HepG2 (cell line): ENCODE results near the gene EPB41L3. TPM values are rescaled to one million over a fixed set of nuclear protein-coding genes. Genes with fewer than 3 reads are reported as not detected.
A peak's percentile ranks its signal among the peaks of the same experiment; 100 is the strongest.

Experiments
- HNF4A ChIP-seq: sonication (generic); formaldehyde crosslinking; IDR thresholded peaks from 2 replicates; pipeline ENCODE4 v1.4.0; 2020; ENCODE audit warnings: missing genetic modification reagents
- HNRNPH1 ChIP-seq: fragments of 200-400 bp; formaldehyde crosslinking; optimal IDR thresholded peaks from 2 replicates; pipeline ENCODE3; 2017; ENCODE audit warnings: mild to moderate bottlenecking, low read depth, low read length
- HOXA3 ChIP-seq: sonication (generic); formaldehyde crosslinking; IDR thresholded peaks from 2 replicates; pipeline ENCODE4 v1.5.0; 2020; ENCODE audit warnings: missing genetic modification reagents
- ISL2 ChIP-seq: sonication (generic); formaldehyde crosslinking; IDR thresholded peaks from 2 replicates; pipeline ENCODE4 v1.5.0; 2020; ENCODE audit warnings: missing genetic modification reagents
- MXD4 ChIP-seq: IDR thresholded peaks from 2 replicates; pipeline ENCODE4 v1.6.1; 2016; ENCODE audit warnings: mild to moderate bottlenecking, missing biosample characterization, missing genetic modification reagents
- MYPOP ChIP-seq: sonication (generic); formaldehyde crosslinking; IDR thresholded peaks from 2 replicates; pipeline ENCODE4 v1.8.1; 2023; ENCODE audit warnings: mild to moderate bottlenecking, moderate library complexity, missing genetic modification reagents
- NCOA1 ChIP-seq: sonication (generic); formaldehyde crosslinking; IDR thresholded peaks from 2 replicates; pipeline ENCODE4 v1.9.0; 2021; ENCODE audit warnings: missing genetic modification reagents
- NR0B2 ChIP-seq: sonication (generic); formaldehyde crosslinking; IDR thresholded peaks from 2 replicates; pipeline ENCODE4 v1.4.0; 2020; ENCODE audit warnings: mild to moderate bottlenecking, missing genetic modification reagents
- NR2F6 ChIP-seq, 2 experiments: IDR thresholded peaks; 2 replicates each; pipeline ENCODE4 v1.6.1; 2016; ENCODE audit warnings: antibody characterized with exemption in 1 of 2, mild to moderate bottlenecking in 1 of 2
- PAWR ChIP-seq: sonication (generic); formaldehyde crosslinking; IDR thresholded peaks from 2 replicates; pipeline ENCODE4 v1.4.0; 2020; ENCODE audit warnings: missing genetic modification reagents, mild to moderate bottlenecking, borderline replicate concordance
- RNF2 ChIP-seq: fragments of 450-650 bp; conservative IDR thresholded peaks from 2 replicates; pipeline ENCODE4 v1.6.1; 2016; ENCODE audit warnings: low read depth
- RORA ChIP-seq: sonication (generic); formaldehyde crosslinking; IDR thresholded peaks from 2 replicates; pipeline ENCODE4 v1.5.0; 2020; ENCODE audit warnings: mild to moderate bottlenecking, missing genetic modification reagents, moderate library complexity
- SOX13 ChIP-seq, 3 experiments: fragments of 450-650 bp in 1 of 3; sonication (generic) in 1 of 3; formaldehyde crosslinking in 1 of 3; IDR thresholded peaks in 2 of 3; conservative IDR thresholded peaks in 1 of 3; 2 replicates each; pipeline versions ENCODE4 v1.5.0 to v1.6.1; 2016 to 2020; ENCODE audit warnings: antibody characterized with exemption in 1 of 3, mild to moderate bottlenecking in 1 of 3, missing compliant biosample characterization in 1 of 3, missing genetic modification reagents in 1 of 3, moderate library complexity in 1 of 3
- TSC22D2 ChIP-seq: sonication (generic); formaldehyde crosslinking; IDR thresholded peaks from 2 replicates; pipeline ENCODE4 v1.5.1; 2020; ENCODE audit warnings: missing genetic modification reagents, mild to moderate bottlenecking, borderline replicate concordance
- WIZ ChIP-seq: sonication (generic); formaldehyde crosslinking; IDR thresholded peaks from 2 replicates; pipeline ENCODE4 v1.5.1; 2020; ENCODE audit warnings: mild to moderate bottlenecking, missing genetic modification reagents
- YY1 ChIP-seq: IDR thresholded peaks from 2 replicates; pipeline ENCODE4 v1.6.1; 2011; ENCODE audit warnings: low read length, low read depth, moderate library complexity, mild to moderate bottlenecking; ENCODE audit not compliant: insufficient read depth, insufficient replicate concordance
- ZFP91 ChIP-seq: sonication (generic); formaldehyde crosslinking; IDR thresholded peaks from 2 replicates; pipeline ENCODE4 v1.9.0; 2022; ENCODE audit warnings: missing genetic modification reagents, mild to moderate bottlenecking, borderline replicate concordance
- ZNF431 ChIP-seq: sonication (generic); formaldehyde crosslinking; IDR thresholded peaks from 2 replicates; pipeline ENCODE4 v1.9.0; 2022; ENCODE audit warnings: missing genetic modification reagents, low read depth, mild to moderate bottlenecking, borderline replicate concordance
- ZNF562 ChIP-seq: sonication (generic); formaldehyde crosslinking; IDR thresholded peaks from 2 replicates; pipeline ENCODE4 v1.8.0; 2022; ENCODE audit warnings: missing genetic modification reagents, borderline replicate concordance
- ZNF644 ChIP-seq: IDR thresholded peaks from 2 replicates; pipeline ENCODE4 v1.6.1; 2016; ENCODE audit warnings: low read depth
- ZNF720 ChIP-seq: sonication (generic); formaldehyde crosslinking; IDR thresholded peaks from 2 replicates; pipeline ENCODE4 v1.4.0; 2020; ENCODE audit warnings: missing genetic modification reagents
- ZNF761 ChIP-seq: sonication (generic); formaldehyde crosslinking; conservative IDR thresholded peaks from 2 replicates; pipeline ENCODE4 v1.4.0; 2020; ENCODE audit warnings: mild to moderate bottlenecking, missing genetic modification reagents
- polyA plus RNA-seq, 8 experiments: library from polyadenylated mRNA; depleted of rRNA in 3 of 8; stranded (reverse) in 7 of 8; unstranded in 1 of 8; fragments of >200 nt; fragmentation: Illumina TruSeq in 4 of 8; extraction: Trizol in 4 of 8; gene quantifications; 2 replicates each; pipeline versions ENCODE4 v1.2.1 to v1.2.3, GENCODE V29; 2011 to 2016; ENCODE audit warnings: low read depth in 4 of 8, missing spikeins in 1 of 8, mixed read lengths in 1 of 8; ENCODE audit not compliant: insufficient read depth in 1 of 8
- total RNA-seq, 5 experiments: library from RNA; depleted of rRNA; stranded (reverse); fragments of >200 nt; fragmentation: Illumina TruSeq; extraction: Trizol; gene quantifications; 2 replicates each; pipeline ENCODE4 v1.2.3, GENCODE V29; 2016; ENCODE audit warnings: low read depth in 1 of 5
- TF ChIP-seq, protein P1 (sequence below): sonication (generic); formaldehyde crosslinking; IDR thresholded peaks from 2 replicates; pipeline ENCODE4 v1.4.0; 2020; ENCODE audit warnings: missing genetic modification reagents

EPB41L3 gene
- total and polyA plus RNA-seq, 2 of the 13 experiments (the other 11 are each of a cell fraction or from before 2014, with no cell fraction given), result not detected

- TF ChIP-seq NR0B2 (CRISPR knock-in tag) (no peak), NCOA1 (no peak), SOX13 (IDR thresholded peaks at IDR 0.05) (no peak), SOX13 (CRISPR knock-in tag; conservative IDR thresholded peaks at IDR 0.05 in 1 of 2, IDR thresholded peaks at IDR 0.05 in 1 of 2) (no peak), HNF4A (CRISPR knock-in tag) (peak; percentile 43), MYPOP (CRISPR knock-in tag) (no peak), ZNF644 (peak; percentile 76; the same call in 1 of the 2 replicates), RNF2 (no peak), ZNF720 (CRISPR knock-in tag) (no peak), ZFP91 (CRISPR knock-in tag) (no peak), RORA (CRISPR knock-in tag) (no peak), PAWR (CRISPR knock-in tag) (no peak), HOXA3 (0 out of 2 replicates have a peak, but pooled peaks have one; percentile 22), ZNF562 (CRISPR knock-in tag) (no peak), NR2F6 (IDR thresholded peaks at IDR 0.05) (peak; percentile 30; the same call in 1 of the 2 replicates), NR2F6 (CRISPR knock-in tag; IDR thresholded peaks at IDR 0.05) (no peak), ISL2 (CRISPR knock-in tag) (0 out of 2 replicates have a peak, but pooled peaks have one; percentile 27), ZNF431 (no peak), HNRNPH1 (no peak), TSC22D2 (CRISPR knock-in tag) (no peak), ZNF761 (CRISPR knock-in tag) (no peak), WIZ (no peak), YY1 (peak; percentile 16), MXD4 (CRISPR knock-in tag) (no peak)
- TF ChIP-seq, protein P1, sequence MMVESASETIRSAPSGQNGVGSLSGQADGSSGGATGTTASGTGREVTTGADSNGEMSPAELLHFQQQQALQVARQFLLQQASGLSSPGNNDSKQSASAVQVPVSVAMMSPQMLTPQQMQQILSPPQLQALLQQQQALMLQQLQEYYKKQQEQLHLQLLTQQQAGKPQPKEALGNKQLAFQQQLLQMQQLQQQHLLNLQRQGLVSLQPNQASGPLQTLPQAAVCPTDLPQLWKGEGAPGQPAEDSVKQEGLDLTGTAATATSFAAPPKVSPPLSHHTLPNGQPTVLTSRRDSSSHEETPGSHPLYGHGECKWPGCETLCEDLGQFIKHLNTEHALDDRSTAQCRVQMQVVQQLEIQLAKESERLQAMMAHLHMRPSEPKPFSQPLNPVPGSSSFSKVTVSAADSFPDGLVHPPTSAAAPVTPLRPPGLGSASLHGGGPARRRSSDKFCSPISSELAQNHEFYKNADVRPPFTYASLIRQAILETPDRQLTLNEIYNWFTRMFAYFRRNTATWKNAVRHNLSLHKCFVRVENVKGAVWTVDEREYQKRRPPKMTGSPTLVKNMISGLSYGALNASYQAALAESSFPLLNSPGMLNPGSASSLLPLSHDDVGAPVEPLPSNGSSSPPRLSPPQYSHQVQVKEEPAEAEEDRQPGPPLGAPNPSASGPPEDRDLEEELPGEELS, result 0 out of 2 replicates have a peak, but pooled peaks have one; percentile 13
Observed at GRCh38 chr18:5556310-5556974, 12.6 kb upstream of the EPB41L3 start (continued).
